ENCODE measurements around the gene PRDM16.

The PRDM16 gene

DNA sequence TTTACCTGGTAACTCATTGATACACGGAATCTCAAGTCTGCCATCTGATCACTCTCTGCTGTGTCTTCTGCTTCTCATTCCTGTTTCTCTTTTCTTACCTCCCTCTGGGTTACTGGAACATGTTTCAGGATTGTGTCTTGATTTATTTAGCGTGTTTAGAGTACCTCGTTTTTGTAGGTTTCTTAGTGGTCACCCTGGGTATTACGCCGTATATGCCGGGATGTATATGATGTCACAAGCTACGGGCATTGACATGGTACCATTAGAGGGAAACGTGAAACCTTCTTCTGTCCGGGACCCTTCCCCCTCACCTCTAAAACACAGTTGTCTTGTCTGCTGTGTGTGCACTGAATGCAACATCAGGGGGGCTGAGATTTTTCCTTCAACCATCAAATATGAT is 45.0 kb upstream of the PRDM16 start (continued):
- no peak for TF ChIP-seq KLF8 (tag by site-specific recombination; IDR thresholded peaks at IDR 0.05)
- no peak for TF ChIP-seq ZNF433 (tag by site-specific recombination; IDR thresholded peaks at IDR 0.05; ENCODE audit: low read depth)

DNA sequence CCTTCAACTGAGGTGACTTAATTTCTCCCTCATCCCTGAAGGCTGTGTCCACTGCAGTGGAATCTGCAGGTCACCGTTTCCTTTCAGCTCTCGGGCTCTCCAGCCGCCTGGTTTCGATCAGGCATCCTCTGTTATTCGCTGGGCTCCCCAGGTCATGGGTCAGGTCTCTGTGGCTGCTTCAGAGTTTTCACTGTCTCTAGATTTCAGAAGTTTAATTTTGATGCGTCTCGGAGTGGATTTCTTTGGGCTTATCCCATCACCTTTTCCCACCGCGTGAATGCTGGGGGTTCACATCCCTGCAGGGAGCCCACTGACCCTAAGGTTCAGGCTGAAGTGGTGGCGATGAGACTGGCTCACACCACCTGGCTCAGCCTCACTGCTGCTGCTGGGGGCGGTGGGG is 44.4 kb upstream of the PRDM16 start:
- Histone ChIP-seq H3K36me3 (ENCODE audit: control insufficient read depth in 2 of 2, insufficient read depth in 1 of 2, low read length in 2 of 2) (no peaks in the 10 kb centered on the region), H3K4me3 (ENCODE audit: low read depth, low read length) (no peak overlapping the region), H3K4me1 (ENCODE audit: control insufficient read depth, insufficient read depth, low read length) (no peaks in the 10 kb centered on the region), H3K27ac (ENCODE audit: extremely low read depth, low read depth, low read length) (no peak overlapping the region), H3K9me3 (ENCODE audit: control insufficient read depth, insufficient read depth, low read depth, low read length) (no peaks in the 10 kb centered on the region)
- ChIA-PET POLR2A (no interaction called here), CTCF (interaction anchor here (0.7 to 2.3 kb wide), 5 partner anchors 12 to 429 kb away, joined by 3 to 10 read pairs (median 3); no protein-coding TSS in a partner anchor)
- no peak for TF ChIP-seq ZBTB21 (tag by site-specific recombination; IDR thresholded peaks at IDR 0.05)
- no peak for TF ChIP-seq ZNF433 (tag by site-specific recombination; IDR thresholded peaks at IDR 0.05; ENCODE audit: low read depth)
- no peak for TF ChIP-seq KLF8 (tag by site-specific recombination; IDR thresholded peaks at IDR 0.05)
- TF ChIP-seq, protein P1, sequence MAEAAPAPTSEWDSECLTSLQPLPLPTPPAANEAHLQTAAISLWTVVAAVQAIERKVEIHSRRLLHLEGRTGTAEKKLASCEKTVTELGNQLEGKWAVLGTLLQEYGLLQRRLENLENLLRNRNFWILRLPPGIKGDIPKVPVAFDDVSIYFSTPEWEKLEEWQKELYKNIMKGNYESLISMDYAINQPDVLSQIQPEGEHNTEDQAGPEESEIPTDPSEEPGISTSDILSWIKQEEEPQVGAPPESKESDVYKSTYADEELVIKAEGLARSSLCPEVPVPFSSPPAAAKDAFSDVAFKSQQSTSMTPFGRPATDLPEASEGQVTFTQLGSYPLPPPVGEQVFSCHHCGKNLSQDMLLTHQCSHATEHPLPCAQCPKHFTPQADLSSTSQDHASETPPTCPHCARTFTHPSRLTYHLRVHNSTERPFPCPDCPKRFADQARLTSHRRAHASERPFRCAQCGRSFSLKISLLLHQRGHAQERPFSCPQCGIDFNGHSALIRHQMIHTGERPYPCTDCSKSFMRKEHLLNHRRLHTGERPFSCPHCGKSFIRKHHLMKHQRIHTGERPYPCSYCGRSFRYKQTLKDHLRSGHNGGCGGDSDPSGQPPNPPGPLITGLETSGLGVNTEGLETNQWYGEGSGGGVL (tag by site-specific recombination; IDR thresholded peaks at IDR 0.05), result no peak
- TF ChIP-seq, protein P2, sequence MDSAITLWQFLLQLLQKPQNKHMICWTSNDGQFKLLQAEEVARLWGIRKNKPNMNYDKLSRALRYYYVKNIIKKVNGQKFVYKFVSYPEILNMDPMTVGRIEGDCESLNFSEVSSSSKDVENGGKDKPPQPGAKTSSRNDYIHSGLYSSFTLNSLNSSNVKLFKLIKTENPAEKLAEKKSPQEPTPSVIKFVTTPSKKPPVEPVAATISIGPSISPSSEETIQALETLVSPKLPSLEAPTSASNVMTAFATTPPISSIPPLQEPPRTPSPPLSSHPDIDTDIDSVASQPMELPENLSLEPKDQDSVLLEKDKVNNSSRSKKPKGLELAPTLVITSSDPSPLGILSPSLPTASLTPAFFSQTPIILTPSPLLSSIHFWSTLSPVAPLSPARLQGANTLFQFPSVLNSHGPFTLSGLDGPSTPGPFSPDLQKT (IDR thresholded peaks at IDR 0.05; ENCODE audit: borderline replicate concordance, low read depth, low read length), result no peak
- TF ChIP-seq YY2 (tag by site-specific recombination; IDR thresholded peaks at IDR 0.05), result no peak
- TF ChIP-seq ZFP3 (tag by site-specific recombination; IDR thresholded peaks at IDR 0.05; ENCODE audit: low read depth), result no peak
- no peak for TF ChIP-seq ZNF423 (tag by site-specific recombination; IDR thresholded peaks at IDR 0.05)
- TF ChIP-seq ZNF221 (tag by site-specific recombination; IDR thresholded peaks at IDR 0.05; ENCODE audit: borderline replicate concordance), result no peak
- no peak for TF ChIP-seq ZNF157 (tag by site-specific recombination; IDR thresholded peaks at IDR 0.05)
- TF ChIP-seq ZBTB17 (tag by site-specific recombination; IDR thresholded peaks at IDR 0.05), result no peak
- no peak for TF ChIP-seq SETDB1 (IDR thresholded peaks at IDR 0.05; ENCODE audit: insufficient read length, low read length)
- TF ChIP-seq, protein P3, sequence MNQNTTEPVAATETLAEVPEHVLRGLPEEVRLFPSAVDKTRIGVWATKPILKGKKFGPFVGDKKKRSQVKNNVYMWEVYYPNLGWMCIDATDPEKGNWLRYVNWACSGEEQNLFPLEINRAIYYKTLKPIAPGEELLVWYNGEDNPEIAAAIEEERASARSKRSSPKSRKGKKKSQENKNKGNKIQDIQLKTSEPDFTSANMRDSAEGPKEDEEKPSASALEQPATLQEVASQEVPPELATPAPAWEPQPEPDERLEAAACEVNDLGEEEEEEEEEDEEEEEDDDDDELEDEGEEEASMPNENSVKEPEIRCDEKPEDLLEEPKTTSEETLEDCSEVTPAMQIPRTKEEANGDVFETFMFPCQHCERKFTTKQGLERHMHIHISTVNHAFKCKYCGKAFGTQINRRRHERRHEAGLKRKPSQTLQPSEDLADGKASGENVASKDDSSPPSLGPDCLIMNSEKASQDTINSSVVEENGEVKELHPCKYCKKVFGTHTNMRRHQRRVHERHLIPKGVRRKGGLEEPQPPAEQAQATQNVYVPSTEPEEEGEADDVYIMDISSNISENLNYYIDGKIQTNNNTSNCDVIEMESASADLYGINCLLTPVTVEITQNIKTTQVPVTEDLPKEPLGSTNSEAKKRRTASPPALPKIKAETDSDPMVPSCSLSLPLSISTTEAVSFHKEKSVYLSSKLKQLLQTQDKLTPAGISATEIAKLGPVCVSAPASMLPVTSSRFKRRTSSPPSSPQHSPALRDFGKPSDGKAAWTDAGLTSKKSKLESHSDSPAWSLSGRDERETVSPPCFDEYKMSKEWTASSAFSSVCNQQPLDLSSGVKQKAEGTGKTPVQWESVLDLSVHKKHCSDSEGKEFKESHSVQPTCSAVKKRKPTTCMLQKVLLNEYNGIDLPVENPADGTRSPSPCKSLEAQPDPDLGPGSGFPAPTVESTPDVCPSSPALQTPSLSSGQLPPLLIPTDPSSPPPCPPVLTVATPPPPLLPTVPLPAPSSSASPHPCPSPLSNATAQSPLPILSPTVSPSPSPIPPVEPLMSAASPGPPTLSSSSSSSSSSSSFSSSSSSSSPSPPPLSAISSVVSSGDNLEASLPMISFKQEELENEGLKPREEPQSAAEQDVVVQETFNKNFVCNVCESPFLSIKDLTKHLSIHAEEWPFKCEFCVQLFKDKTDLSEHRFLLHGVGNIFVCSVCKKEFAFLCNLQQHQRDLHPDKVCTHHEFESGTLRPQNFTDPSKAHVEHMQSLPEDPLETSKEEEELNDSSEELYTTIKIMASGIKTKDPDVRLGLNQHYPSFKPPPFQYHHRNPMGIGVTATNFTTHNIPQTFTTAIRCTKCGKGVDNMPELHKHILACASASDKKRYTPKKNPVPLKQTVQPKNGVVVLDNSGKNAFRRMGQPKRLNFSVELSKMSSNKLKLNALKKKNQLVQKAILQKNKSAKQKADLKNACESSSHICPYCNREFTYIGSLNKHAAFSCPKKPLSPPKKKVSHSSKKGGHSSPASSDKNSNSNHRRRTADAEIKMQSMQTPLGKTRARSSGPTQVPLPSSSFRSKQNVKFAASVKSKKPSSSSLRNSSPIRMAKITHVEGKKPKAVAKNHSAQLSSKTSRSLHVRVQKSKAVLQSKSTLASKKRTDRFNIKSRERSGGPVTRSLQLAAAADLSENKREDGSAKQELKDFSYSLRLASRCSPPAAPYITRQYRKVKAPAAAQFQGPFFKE (tag by site-specific recombination; IDR thresholded peaks at IDR 0.05; ENCODE audit: borderline replicate concordance), result no peak

DNA sequence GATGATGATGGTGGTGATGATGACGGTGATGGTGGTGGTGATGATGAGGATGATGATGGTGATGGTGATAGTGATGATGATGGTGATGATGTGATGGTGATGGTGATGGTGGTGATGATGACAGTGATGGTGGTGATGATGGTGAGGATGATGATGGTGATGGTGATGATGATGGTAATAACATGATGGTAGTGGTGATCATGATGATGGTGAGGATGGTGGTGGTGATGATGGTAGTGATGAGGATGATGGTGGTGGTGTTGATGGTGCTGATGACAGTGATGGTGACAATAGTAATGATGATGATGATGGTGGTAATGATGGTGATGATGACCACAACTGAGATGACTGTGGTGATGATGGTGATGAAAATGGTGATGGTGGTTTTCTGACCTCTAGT is 42.9 kb upstream of the PRDM16 start:
- H3K36me3 ChIP-seq (ENCODE audit: control insufficient read depth in 2 of 2, insufficient read depth in 1 of 2, low read length in 2 of 2), result no peaks in the 10 kb centered on the region
- no peaks in the 10 kb centered on the region for H3K9me3 ChIP-seq (ENCODE audit: control insufficient read depth, insufficient read depth, low read depth, low read length)
- CTCF ChIA-PET, result no interaction called here
- POLR2A ChIA-PET, result no interaction called here
- H3K4me1 ChIP-seq (ENCODE audit: control insufficient read depth, insufficient read depth, low read length), result no peaks in the 10 kb centered on the region
- H3K4me3 ChIP-seq (ENCODE audit: low read depth, low read length), result no peak overlapping the region
- no peak overlapping the region for H3K27ac ChIP-seq (ENCODE audit: extremely low read depth, low read depth, low read length)
- TF ChIP-seq KLF16 (tag by site-specific recombination; IDR thresholded peaks at IDR 0.05) (no peak), ZNF146 (tag by site-specific recombination; IDR thresholded peaks at IDR 0.05) (0 out of 2 replicates have a peak, but pooled peaks have one; percentile 6), SCRT2 (tag by site-specific recombination; IDR thresholded peaks at IDR 0.05) (no peak), ZNF302 (tag by site-specific recombination; IDR thresholded peaks at IDR 0.05; ENCODE audit: low read depth) (no peak), SCRT1 (tag by site-specific recombination; IDR thresholded peaks at IDR 0.05; ENCODE audit: borderline replicate concordance) (no peak), ZNF202 (tag by site-specific recombination; IDR thresholded peaks at IDR 0.05; ENCODE audit: borderline replicate concordance) (no peak), MYNN (tag by site-specific recombination; IDR thresholded peaks at IDR 0.05; ENCODE audit: borderline replicate concordance) (no peak)
- TF ChIP-seq, protein P4, sequence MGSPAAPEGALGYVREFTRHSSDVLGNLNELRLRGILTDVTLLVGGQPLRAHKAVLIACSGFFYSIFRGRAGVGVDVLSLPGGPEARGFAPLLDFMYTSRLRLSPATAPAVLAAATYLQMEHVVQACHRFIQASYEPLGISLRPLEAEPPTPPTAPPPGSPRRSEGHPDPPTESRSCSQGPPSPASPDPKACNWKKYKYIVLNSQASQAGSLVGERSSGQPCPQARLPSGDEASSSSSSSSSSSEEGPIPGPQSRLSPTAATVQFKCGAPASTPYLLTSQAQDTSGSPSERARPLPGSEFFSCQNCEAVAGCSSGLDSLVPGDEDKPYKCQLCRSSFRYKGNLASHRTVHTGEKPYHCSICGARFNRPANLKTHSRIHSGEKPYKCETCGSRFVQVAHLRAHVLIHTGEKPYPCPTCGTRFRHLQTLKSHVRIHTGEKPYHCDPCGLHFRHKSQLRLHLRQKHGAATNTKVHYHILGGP (tag by site-specific recombination; IDR thresholded peaks at IDR 0.05), result no peak
- TF ChIP-seq, protein P5, sequence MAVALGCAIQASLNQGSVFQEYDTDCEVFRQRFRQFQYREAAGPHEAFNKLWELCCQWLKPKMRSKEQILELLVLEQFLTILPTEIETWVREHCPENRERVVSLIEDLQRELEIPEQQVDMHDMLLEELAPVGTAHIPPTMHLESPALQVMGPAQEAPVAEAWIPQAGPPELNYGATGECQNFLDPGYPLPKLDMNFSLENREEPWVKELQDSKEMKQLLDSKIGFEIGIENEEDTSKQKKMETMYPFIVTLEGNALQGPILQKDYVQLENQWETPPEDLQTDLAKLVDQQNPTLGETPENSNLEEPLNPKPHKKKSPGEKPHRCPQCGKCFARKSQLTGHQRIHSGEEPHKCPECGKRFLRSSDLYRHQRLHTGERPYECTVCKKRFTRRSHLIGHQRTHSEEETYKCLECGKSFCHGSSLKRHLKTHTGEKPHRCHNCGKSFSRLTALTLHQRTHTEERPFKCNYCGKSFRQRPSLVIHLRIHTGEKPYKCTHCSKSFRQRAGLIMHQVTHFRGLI (tag by site-specific recombination; IDR thresholded peaks at IDR 0.05), result no peak
